Measurements from ENCODE around the gene TRPT1. TPM values are rescaled to one million over a fixed set of nuclear protein-coding genes. Genes with fewer than 3 reads are reported as not detected.

Gene TRPT1
- total RNA-seq, 2 donors from 2014 or later = 56.3 to 75.2 TPM

GRCh38 chr11:64253481-64253880, 27.5 kb upstream of the TRPT1 start:
- DNase-seq = peak in 1 of 4 donors; percentile 52
- Histone ChIP-seq H3K4me3 (no peak overlapping the region), H3K36me3 (replicated peaks in 1 of 2; ENCODE audit: insufficient read depth in 1 of 2, low read depth in 2 of 2) (no peaks in the 10 kb centered on the region), H3K9me3 (no peaks in the 10 kb centered on the region), H3K27ac (no peak overlapping the region), H3K4me1 (peaks cover 24% of the 10 kb centered on the region), H3K27me3 (no peaks in the 10 kb centered on the region)
- WGBS, 2 donors = 55 to 74% methylated on average over 3 to 5 of the region's 5 CpGs
- no peak for ATAC-seq
- no peak for TF ChIP-seq POLR2A (IDR thresholded peaks at IDR 0.05)
- TF ChIP-seq, protein P1, sequence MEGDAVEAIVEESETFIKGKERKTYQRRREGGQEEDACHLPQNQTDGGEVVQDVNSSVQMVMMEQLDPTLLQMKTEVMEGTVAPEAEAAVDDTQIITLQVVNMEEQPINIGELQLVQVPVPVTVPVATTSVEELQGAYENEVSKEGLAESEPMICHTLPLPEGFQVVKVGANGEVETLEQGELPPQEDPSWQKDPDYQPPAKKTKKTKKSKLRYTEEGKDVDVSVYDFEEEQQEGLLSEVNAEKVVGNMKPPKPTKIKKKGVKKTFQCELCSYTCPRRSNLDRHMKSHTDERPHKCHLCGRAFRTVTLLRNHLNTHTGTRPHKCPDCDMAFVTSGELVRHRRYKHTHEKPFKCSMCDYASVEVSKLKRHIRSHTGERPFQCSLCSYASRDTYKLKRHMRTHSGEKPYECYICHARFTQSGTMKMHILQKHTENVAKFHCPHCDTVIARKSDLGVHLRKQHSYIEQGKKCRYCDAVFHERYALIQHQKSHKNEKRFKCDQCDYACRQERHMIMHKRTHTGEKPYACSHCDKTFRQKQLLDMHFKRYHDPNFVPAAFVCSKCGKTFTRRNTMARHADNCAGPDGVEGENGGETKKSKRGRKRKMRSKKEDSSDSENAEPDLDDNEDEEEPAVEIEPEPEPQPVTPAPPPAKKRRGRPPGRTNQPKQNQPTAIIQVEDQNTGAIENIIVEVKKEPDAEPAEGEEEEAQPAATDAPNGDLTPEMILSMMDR (IDR thresholded peaks at IDR 0.05) = no peak
- intact Hi-C loops (cut with DNase I) = no loop called here

- no peak for DNase-seq
- Histone ChIP-seq H3K4me3 (no peak overlapping the region), H3K27ac (no peak overlapping the region)
These were observed 27.1 kb upstream of the TRPT1 start for GRCh38 chr11:64253043-64253442.

GRCh38 chr11:64252003-64252872, 26.3 kb upstream of the TRPT1 start:
- peak; percentile 29 for ATAC-seq
- Histone ChIP-seq H3K36me3 (replicated peaks in 1 of 2; ENCODE audit: insufficient read depth in 1 of 2, low read depth in 2 of 2) (no peaks in the 10 kb centered on the region), H3K4me1 (peaks cover 31% of the 10 kb centered on the region), H3K27me3 (no peaks in the 10 kb centered on the region), H3K4me3 (peak overlapping the region; percentile 29 to 62), H3K9me3 (no peaks in the 10 kb centered on the region), H3K27ac (peak overlapping the region in 2 of 4 donors; percentile 25 to 67)
- intact Hi-C loops (cut with DNase I) = no loop called here
- TF ChIP-seq, protein P1 (IDR thresholded peaks at IDR 0.05) = peak in 4 of 7 experiments; percentile 10 to 40 (median 27)
- TF ChIP-seq POLR2A (IDR thresholded peaks at IDR 0.05) = peak in 2 of 3 donors; percentile 24 to 30
- WGBS, 2 donors = 3 to 5% methylated on average over 14 to 23 of the region's 23 CpGs
- peak; percentile 47 to 60 (median 55) for DNase-seq

More at GRCh38 chr11:64253043-64253442, 27.1 kb upstream of the TRPT1 start:
- H3K36me3 ChIP-seq (replicated peaks in 1 of 2; ENCODE audit: insufficient read depth in 1 of 2, low read depth in 2 of 2) = no peaks in the 10 kb centered on the region
- no peaks in the 10 kb centered on the region for H3K9me3 ChIP-seq
- TF ChIP-seq, protein P1 (IDR thresholded peaks at IDR 0.05) = no peak
- TF ChIP-seq POLR2A (IDR thresholded peaks at IDR 0.05) = no peak
- 77 to 86% methylated on average over 7 to 8 of the region's 8 CpGs for WGBS, 2 donors
- peaks cover 24% of the 10 kb centered on the region for H3K4me1 ChIP-seq
- H3K27me3 ChIP-seq = no peaks in the 10 kb centered on the region
- no peak for ATAC-seq
- intact Hi-C loops (cut with DNase I) = no loop called here

- Histone ChIP-seq H3K36me3 (replicated peaks in 1 of 2; ENCODE audit: insufficient read depth in 1 of 2, low read depth in 2 of 2) (no peaks in the 10 kb centered on the region), H3K27me3 (no peaks in the 10 kb centered on the region), H3K9me3 (no peaks in the 10 kb centered on the region), H3K27ac (peak overlapping the region in 3 of 4 donors; percentile 25 to 67 (median 48)), H3K4me1 (peaks cover 35% of the 10 kb centered on the region), H3K4me3 (peak overlapping the region; percentile 29 to 62)
- ATAC-seq (no peak), DNase-seq (no peak)
- 0% methylated on average over 8 to 18 of the region's 18 CpGs for WGBS, 2 donors
- intact Hi-C loops (cut with DNase I) = no loop called here
- TF ChIP-seq, protein P1 (IDR thresholded peaks at IDR 0.05) = no peak
- TF ChIP-seq POLR2A (IDR thresholded peaks at IDR 0.05) = no peak
These were observed 25.7 kb upstream of the TRPT1 start for GRCh38 chr11:64251753-64252002.
